H4 (cell line): ENCODE data around the gene GYG2. TPM values are rescaled to one million over a fixed set of nuclear protein-coding genes. Genes with fewer than 3 reads are reported as not detected.
"Not testable (repeated sequence)": the region's sequence is repeated elsewhere in the genome, so short reads cannot be mapped to it uniquely, and the experiment has no call there.

Experiments used
- DNase-seq: peaks from one replicate; pipeline ENCODE4 v3.0.0-alpha.2; 2015; ENCODE audit warnings: low spot score
- total RNA-seq: library from RNA; depleted of rRNA; stranded (reverse); fragments of >200 nt; shearing (Covaris generic); gene quantifications from 2 replicates; pipeline ENCODE4 v1.2.3, GENCODE V29; 2014; rRNA removed

Gene GYG2
- total RNA-seq = 7.2 and 9.6 TPM in 2 replicates

- DNase-seq = peak; percentile 41
These were observed at the start of gene GYG2 for GRCh38 chrX:2828344-2828958. TSS of gene GYG2 (plus strand) at chrX:2828930. CDS start at chrX:2830189, 1,259 bp downstream.

GRCh38 chrX:2780472-2781225, 48.1 kb upstream of the GYG2 start:
- not testable (repeated sequence) for DNase-seq

GRCh38 chrX:2781226-2781571, 47.5 kb upstream of the GYG2 start:
- DNase-seq = no peak

GRCh38 chrX:2781698-2782097, 47.0 kb upstream of the GYG2 start:
- DNase-seq = no peak

GRCh38 chrX:2782171-2782570, 46.6 kb upstream of the GYG2 start:
- no peak for DNase-seq

- DNase-seq = no peak
These were observed 46.0 kb upstream of the GYG2 start for GRCh38 chrX:2782778-2783177.

- DNase-seq = no peak
These were observed 44.7 kb upstream of the GYG2 start for GRCh38 chrX:2784026-2784425.

GRCh38 chrX:2785538-2785937, 43.2 kb upstream of the GYG2 start:
- DNase-seq = no peak

- no peak for DNase-seq
These were observed 39.8 kb upstream of the GYG2 start for GRCh38 chrX:2788980-2789379.

GRCh38 chrX:2789569-2789968, 39.2 kb upstream of the GYG2 start:
- DNase-seq = no peak

- DNase-seq = no peak
These were observed 35.0 kb upstream of the GYG2 start for GRCh38 chrX:2793752-2794151.

GRCh38 chrX:2794336-2794735, 34.4 kb upstream of the GYG2 start:
- DNase-seq = no peak

- not testable (repeated sequence) for DNase-seq
These were observed 31.9 kb upstream of the GYG2 start for GRCh38 chrX:2796808-2797207.

- DNase-seq = no peak
These were observed 29.4 kb upstream of the GYG2 start for GRCh38 chrX:2799369-2799768.

- DNase-seq = not testable (repeated sequence)
These were observed 28.8 kb upstream of the GYG2 start for GRCh38 chrX:2799980-2800379.

- DNase-seq = no peak
These were observed 27.5 kb upstream of the GYG2 start for GRCh38 chrX:2801223-2801622.

GRCh38 chrX:2802376-2803090, 26.2 kb upstream of the GYG2 start:
- not testable (repeated sequence) for DNase-seq

GRCh38 chrX:2803486-2803885, 25.2 kb upstream of the GYG2 start:
- not testable (repeated sequence) for DNase-seq

GRCh38 chrX:2804106-2804843, 24.5 kb upstream of the GYG2 start:
- DNase-seq = not testable (repeated sequence)

- not testable (repeated sequence) for DNase-seq
These were observed 23.9 kb upstream of the GYG2 start for GRCh38 chrX:2804858-2805257.

- DNase-seq = no peak
These were observed 17.5 kb upstream of the GYG2 start for GRCh38 chrX:2811271-2811670.
